Measurements from ENCODE around the gene JPH3. TPM values are rescaled to one million over a fixed set of nuclear protein-coding genes. Genes with fewer than 3 reads are reported as not detected.

The JPH3 gene
- total RNA-seq = 0.43 and 1.5 TPM in 2 replicates

DNA sequence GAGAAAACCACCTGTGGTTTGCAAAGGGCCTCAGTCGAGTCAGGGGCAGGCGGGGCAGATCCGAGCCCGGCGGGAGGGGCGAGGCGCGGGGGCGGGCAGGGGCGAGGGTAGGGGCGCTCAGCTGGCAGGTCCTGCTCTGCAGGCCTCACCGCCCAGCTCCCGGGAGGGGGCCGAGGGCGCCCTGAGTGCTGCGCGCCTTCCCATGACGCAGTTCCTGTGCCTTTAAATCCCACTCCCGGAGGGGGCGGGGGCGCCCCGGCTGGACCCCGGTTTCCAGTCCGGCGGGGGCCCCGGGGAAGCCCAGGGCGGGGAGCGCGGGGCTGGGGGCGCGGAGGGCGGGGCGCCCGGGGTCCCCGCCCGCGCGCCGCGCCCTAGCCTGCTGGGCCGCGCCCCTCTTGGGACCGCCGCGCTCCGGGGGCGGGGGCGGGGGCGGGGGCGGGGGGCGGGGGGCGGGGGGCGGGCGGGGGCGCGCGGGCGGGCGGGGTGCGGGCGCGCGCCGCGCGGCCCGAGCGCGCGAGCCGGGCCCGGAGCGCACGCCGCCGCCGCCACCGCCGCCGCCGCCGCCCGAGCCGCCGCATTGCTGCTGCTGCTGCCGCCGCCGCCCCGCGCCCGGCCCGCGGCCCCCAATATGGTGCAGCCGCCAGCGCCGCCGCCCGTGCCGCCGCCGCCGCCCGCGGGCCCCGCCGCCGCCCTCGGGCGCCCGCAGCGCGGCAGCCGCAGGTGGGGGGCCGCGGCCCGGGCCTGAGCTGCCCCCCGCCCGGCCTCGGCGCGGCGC, at the start of gene JPH3:
Gene JPH3, plus strand, starts transcription at position 508 of the 775 bp plus-strand sequence. CDS start 639 bp downstream, outside the sequence.

Other genes starting within 250 kb of the JPH3 start
- gene FBXO31, start 218.7 kb upstream of the JPH3 start, total RNA-seq = 15.5 and 16.8 TPM in 2 replicates
- gene MAP1LC3B, start 210.2 kb upstream of the JPH3 start, total RNA-seq = 19.3 and 25.4 TPM in 2 replicates
- gene ZCCHC14, start 109.5 kb upstream of the JPH3 start, total RNA-seq = 7.5 and 10.0 TPM in 2 replicates
- gene KLHDC4, start 163.5 kb downstream of the JPH3 start, total RNA-seq = 15.2 and 22.8 TPM in 2 replicates

Data from dermis lymphatic vessel endothelial cell (primary cell).